ENCODE data around the gene TP63.

Gene TP63

DNA sequence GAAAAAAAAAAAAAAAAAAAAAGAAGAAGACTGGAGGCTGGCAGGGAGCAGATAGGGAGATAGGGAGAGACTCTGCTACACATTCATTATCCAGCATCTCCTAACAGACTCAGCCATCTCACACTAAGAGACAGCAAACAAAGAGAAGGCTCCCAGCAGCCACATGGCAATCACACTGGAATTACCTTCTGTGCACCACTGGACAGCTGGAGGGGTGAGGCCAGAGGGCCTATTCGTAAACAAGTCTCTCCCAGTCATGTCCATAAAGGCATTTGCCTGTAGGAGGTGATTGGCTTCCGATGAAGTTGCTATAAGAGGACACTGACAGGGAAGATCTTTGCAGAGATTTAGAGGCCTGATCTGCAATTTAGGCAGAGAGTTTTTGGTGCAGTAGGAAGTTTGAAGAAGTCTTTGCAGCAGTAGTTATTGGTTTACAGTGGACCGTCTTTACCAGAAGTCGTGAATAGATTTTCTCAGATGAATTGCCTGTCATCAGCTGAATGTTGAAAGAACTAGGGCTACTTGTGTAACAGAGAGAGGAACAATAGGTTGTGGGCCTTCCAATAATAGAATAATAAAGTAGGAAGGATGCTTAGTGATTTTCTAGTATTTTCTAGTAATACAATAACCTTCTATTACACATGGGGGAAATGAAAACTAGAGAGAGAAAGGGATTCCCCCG lies 89.7 kb downstream of the TP63 start:
- ATAC-seq = no peak
- no peak for TF ChIP-seq TCF4 (CRISPR knock-in tag; IDR thresholded peaks at IDR 0.05; ENCODE audit: borderline replicate concordance)
- TF ChIP-seq ESRRG (CRISPR knock-in tag; IDR thresholded peaks at IDR 0.05) = no peak
- TF ChIP-seq OSR1 (CRISPR knock-in tag; IDR thresholded peaks at IDR 0.05) = no peak
- no peak for TF ChIP-seq ISL1 (CRISPR knock-in tag; IDR thresholded peaks at IDR 0.05)
- TF ChIP-seq, protein P1, sequence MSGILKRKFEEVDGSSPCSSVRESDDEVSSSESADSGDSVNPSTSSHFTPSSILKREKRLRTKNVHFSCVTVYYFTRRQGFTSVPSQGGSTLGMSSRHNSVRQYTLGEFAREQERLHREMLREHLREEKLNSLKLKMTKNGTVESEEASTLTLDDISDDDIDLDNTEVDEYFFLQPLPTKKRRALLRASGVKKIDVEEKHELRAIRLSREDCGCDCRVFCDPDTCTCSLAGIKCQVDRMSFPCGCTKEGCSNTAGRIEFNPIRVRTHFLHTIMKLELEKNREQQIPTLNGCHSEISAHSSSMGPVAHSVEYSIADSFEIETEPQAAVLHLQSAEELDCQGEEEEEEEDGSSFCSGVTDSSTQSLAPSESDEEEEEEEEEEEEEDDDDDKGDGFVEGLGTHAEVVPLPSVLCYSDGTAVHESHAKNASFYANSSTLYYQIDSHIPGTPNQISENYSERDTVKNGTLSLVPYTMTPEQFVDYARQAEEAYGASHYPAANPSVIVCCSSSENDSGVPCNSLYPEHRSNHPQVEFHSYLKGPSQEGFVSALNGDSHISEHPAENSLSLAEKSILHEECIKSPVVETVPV (CRISPR knock-in tag; IDR thresholded peaks at IDR 0.05) = no peak
- TF ChIP-seq ZNF8 (CRISPR knock-in tag; IDR thresholded peaks at IDR 0.05) = no peak
- no peak for TF ChIP-seq SNAI2 (CRISPR knock-in tag; IDR thresholded peaks at IDR 0.05)
- no peak for TF ChIP-seq ARNTL (CRISPR knock-in tag; IDR thresholded peaks at IDR 0.05; ENCODE audit: borderline replicate concordance, low read depth)
- TF ChIP-seq, protein P2, sequence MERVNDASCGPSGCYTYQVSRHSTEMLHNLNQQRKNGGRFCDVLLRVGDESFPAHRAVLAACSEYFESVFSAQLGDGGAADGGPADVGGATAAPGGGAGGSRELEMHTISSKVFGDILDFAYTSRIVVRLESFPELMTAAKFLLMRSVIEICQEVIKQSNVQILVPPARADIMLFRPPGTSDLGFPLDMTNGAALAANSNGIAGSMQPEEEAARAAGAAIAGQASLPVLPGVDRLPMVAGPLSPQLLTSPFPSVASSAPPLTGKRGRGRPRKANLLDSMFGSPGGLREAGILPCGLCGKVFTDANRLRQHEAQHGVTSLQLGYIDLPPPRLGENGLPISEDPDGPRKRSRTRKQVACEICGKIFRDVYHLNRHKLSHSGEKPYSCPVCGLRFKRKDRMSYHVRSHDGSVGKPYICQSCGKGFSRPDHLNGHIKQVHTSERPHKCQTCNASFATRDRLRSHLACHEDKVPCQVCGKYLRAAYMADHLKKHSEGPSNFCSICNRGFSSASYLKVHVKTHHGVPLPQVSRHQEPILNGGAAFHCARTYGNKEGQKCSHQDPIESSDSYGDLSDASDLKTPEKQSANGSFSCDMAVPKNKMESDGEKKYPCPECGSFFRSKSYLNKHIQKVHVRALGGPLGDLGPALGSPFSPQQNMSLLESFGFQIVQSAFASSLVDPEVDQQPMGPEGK (CRISPR knock-in tag; IDR thresholded peaks at IDR 0.05; ENCODE audit: borderline replicate concordance) = no peak
- no peak for TF ChIP-seq POU6F1 (CRISPR knock-in tag; IDR thresholded peaks at IDR 0.05; ENCODE audit: borderline replicate concordance, low read depth)
- no peak for TF ChIP-seq ZNF70 (CRISPR knock-in tag; IDR thresholded peaks at IDR 0.05)

DNA sequence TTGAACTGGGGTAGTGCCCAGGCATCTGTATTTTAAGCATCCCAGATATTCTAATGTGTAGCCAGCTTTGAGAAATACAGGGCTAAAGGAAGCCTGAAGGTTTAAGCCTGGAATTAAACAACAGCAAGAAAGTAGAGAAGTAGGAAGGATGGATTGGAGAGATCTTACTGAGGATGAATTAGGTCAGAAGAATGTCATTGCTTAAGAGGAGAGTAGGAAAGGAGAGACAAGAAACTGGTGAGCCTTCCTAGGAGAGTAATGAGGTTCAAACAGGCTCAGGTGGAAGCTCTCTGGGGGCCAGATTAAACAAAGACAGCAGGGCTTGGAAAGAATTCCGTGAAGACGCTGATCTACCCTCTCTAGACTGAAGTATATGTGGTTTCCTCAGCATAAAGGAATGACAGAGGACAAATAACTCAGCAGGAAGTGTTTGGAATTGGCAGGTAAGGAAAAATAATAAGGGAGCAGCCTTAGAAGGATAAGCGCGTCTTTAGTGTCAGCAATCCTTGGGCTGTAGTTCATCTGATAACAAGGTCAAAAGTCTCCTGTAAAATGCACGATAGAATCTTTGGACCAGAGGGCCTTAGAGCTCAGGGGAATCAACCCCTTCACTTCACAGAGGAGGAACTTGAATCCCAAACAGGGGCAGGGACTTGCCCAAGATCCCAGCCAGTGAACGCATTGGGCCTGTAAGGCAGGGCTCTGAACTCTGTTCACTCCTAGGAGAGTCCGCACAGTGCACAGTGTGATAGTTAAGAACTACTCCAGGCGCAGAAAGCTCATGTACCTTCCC lies 90.9 kb downstream of the TP63 start:
- TF ChIP-seq CSDC2 (CRISPR knock-in tag; IDR thresholded peaks at IDR 0.05) = no peak
- TF ChIP-seq, protein P3, sequence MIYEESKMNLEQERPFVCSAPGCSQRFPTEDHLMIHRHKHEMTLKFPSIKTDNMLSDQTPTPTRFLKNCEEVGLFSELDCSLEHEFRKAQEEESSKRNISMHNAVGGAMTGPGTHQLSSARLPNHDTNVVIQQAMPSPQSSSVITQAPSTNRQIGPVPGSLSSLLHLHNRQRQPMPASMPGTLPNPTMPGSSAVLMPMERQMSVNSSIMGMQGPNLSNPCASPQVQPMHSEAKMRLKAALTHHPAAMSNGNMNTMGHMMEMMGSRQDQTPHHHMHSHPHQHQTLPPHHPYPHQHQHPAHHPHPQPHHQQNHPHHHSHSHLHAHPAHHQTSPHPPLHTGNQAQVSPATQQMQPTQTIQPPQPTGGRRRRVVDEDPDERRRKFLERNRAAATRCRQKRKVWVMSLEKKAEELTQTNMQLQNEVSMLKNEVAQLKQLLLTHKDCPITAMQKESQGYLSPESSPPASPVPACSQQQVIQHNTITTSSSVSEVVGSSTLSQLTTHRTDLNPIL (CRISPR knock-in tag; IDR thresholded peaks at IDR 0.05; ENCODE audit: low read depth) = no peak
- TF ChIP-seq TCF4 (CRISPR knock-in tag; IDR thresholded peaks at IDR 0.05; ENCODE audit: borderline replicate concordance) = no peak
- TF ChIP-seq POU6F1 (CRISPR knock-in tag; IDR thresholded peaks at IDR 0.05; ENCODE audit: borderline replicate concordance, low read depth) = no peak
- no peak for TF ChIP-seq OSR1 (CRISPR knock-in tag; IDR thresholded peaks at IDR 0.05)
- TF ChIP-seq ZNF8 (CRISPR knock-in tag; IDR thresholded peaks at IDR 0.05) = no peak
- TF ChIP-seq PPARA (CRISPR knock-in tag; IDR thresholded peaks at IDR 0.05; ENCODE audit: borderline replicate concordance) = no peak
- TF ChIP-seq, protein P4, sequence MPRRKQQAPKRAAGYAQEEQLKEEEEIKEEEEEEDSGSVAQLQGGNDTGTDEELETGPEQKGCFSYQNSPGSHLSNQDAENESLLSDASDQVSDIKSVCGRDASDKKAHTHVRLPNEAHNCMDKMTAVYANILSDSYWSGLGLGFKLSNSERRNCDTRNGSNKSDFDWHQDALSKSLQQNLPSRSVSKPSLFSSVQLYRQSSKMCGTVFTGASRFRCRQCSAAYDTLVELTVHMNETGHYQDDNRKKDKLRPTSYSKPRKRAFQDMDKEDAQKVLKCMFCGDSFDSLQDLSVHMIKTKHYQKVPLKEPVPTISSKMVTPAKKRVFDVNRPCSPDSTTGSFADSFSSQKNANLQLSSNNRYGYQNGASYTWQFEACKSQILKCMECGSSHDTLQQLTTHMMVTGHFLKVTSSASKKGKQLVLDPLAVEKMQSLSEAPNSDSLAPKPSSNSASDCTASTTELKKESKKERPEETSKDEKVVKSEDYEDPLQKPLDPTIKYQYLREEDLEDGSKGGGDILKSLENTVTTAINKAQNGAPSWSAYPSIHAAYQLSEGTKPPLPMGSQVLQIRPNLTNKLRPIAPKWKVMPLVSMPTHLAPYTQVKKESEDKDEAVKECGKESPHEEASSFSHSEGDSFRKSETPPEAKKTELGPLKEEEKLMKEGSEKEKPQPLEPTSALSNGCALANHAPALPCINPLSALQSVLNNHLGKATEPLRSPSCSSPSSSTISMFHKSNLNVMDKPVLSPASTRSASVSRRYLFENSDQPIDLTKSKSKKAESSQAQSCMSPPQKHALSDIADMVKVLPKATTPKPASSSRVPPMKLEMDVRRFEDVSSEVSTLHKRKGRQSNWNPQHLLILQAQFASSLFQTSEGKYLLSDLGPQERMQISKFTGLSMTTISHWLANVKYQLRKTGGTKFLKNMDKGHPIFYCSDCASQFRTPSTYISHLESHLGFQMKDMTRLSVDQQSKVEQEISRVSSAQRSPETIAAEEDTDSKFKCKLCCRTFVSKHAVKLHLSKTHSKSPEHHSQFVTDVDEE (CRISPR knock-in tag; IDR thresholded peaks at IDR 0.05) = no peak
- no peak for TF ChIP-seq ZFP3 (CRISPR knock-in tag; IDR thresholded peaks at IDR 0.05)
- TF ChIP-seq ZNF70 (CRISPR knock-in tag; IDR thresholded peaks at IDR 0.05) = no peak
- TF ChIP-seq ZFP30 (CRISPR knock-in tag; IDR thresholded peaks at IDR 0.05) = no peak
- no peak for TF ChIP-seq BACH2 (CRISPR knock-in tag; IDR thresholded peaks at IDR 0.05; ENCODE audit: borderline replicate concordance)
- TF ChIP-seq ISL1 (CRISPR knock-in tag; IDR thresholded peaks at IDR 0.05) = no peak
- TF ChIP-seq, protein P1 (CRISPR knock-in tag; IDR thresholded peaks at IDR 0.05) = no peak
- TF ChIP-seq ZNF565 (CRISPR knock-in tag; conservative IDR thresholded peaks at IDR 0.05; ENCODE audit: low read depth) = no peak
- no peak for TF ChIP-seq SNAI2 (CRISPR knock-in tag; IDR thresholded peaks at IDR 0.05)
- TF ChIP-seq RARB (CRISPR knock-in tag; IDR thresholded peaks at IDR 0.05) = no peak
- no peak for TF ChIP-seq ZC3H10 (CRISPR knock-in tag; IDR thresholded peaks at IDR 0.05)
- no peak for TF ChIP-seq GLIS3 (CRISPR knock-in tag; IDR thresholded peaks at IDR 0.05)
- ATAC-seq = no peak

Measured in SK-N-SH treated with all-trans-retinoic acid at 6 μM for 48 hours (cell line).